WTC11 (cell line): ENCODE data around the gene TMEM59.

ENCODE experiments used
- CTCF ChIP-seq: fragments of 200-600 bp; IDR thresholded peaks from 2 replicates; pipeline ENCODE4 v1.8.0; 2022; ENCODE audit warnings: antibody characterized with exemption
- FOXJ3 ChIP-seq: sonication (generic); formaldehyde crosslinking; IDR thresholded peaks from 2 replicates; pipeline ENCODE4 v1.9.0; 2021; ENCODE audit warnings: missing genetic modification reagents, mild to moderate bottlenecking, borderline replicate concordance

DNA sequence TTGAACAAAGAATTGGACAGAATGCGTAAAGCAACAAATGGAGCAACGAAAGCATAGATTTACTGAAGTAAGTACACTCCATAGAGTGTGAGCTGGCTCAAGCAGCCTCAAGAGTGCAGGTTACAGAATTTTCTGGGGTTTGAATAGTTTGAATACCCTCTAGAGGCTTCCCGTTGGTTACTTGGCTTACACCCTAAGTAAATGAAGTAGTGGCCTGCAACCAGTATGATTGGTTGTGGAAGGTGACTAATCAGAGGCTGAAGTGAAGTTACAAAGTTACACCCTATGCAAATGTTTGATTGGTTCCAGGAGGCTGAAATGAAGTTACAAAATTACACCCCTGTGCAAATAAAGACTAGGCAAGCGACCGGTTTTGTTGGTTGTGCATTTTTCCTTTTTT lies 11.3 kb upstream of the TMEM59 start:
- TF ChIP-seq FOXJ3 (CRISPR knock-in tag): no peak
- TF ChIP-seq CTCF: no peak
